Left ventricle myocardium inferior (tissue), 1 donor: Measurements from ENCODE around the gene FAM72A. TPM values are rescaled to one million over a fixed set of nuclear protein-coding genes. Genes with fewer than 3 reads are reported as not detected.
"Not testable (repeated sequence)": the region's sequence is repeated elsewhere in the genome, so short reads cannot be mapped to it uniquely, and the experiment has no call there.

Experiments used
- DNase-seq: peaks from one replicate; pipeline ENCODE4 v3.0.0-alpha.2; 2020
- H3K27ac ChIP-seq: fragments of 200-600 bp; replicated peaks from 2 replicates; pipeline ENCODE4 v1.8.0; 2021
- H3K27me3 ChIP-seq: fragments of 200-600 bp; 2 replicates; pipeline ENCODE4 v1.8.0; 2021; ENCODE audit warnings: low read depth
- H3K36me3 ChIP-seq: fragments of 200-600 bp; 2 replicates; pipeline ENCODE4 v1.8.0; 2021
- H3K4me1 ChIP-seq: fragments of 200-600 bp; 2 replicates; pipeline ENCODE4 v1.8.0; 2021
- H3K4me3 ChIP-seq: fragments of 200-600 bp; 2 replicates; pipeline ENCODE4 v1.8.0; 2021; ENCODE audit warnings: mild to moderate bottlenecking, moderate library complexity
- H3K9me3 ChIP-seq: fragments of 200-600 bp; replicated peaks from 2 replicates; pipeline ENCODE4 v1.8.0; 2021
- intact Hi-C: fragments of 100-400 bp; cut with micrococcal nuclease; formaldehyde crosslinking; loops from one replicate; pipeline ENCODE4 v1.11.0; 2022
- total RNA-seq: library from RNA; stranded (reverse); fragmentation: NEBNext Ultra II Directional; extraction: Animal tissue kit (Norgen Biotek cat#: 25700); gene quantifications from one replicate; pipeline ENCODE4 v1.2.1, GENCODE V29; 2021
- donor health status: DM: no; HTN: yes; CAD: no; lungs with severe emphysema.

FAM72A gene
- total RNA-seq, 1 donor from 2014 or later = not detected

- H3K4me1 ChIP-seq, H3K9me3 ChIP-seq, H3K27ac ChIP-seq, H3K36me3 ChIP-seq, DNase-seq, H3K4me3 ChIP-seq, H3K27me3 ChIP-seq, intact Hi-C loops: not testable (repeated sequence)
These were observed 5.8 kb downstream of the FAM72A start for GRCh38 chr1:206196748-206197424.

- H3K9me3 ChIP-seq, H3K36me3 ChIP-seq, H3K4me1 ChIP-seq, H3K27me3 ChIP-seq, H3K27ac ChIP-seq, intact Hi-C loops, H3K4me3 ChIP-seq, DNase-seq: not testable (repeated sequence)
These were observed 7.5 kb downstream of the FAM72A start for GRCh38 chr1:206195182-206195581.

- H3K27me3 ChIP-seq, H3K9me3 ChIP-seq, intact Hi-C loops, H3K27ac ChIP-seq, H3K4me1 ChIP-seq, H3K36me3 ChIP-seq, DNase-seq, H3K4me3 ChIP-seq: not testable (repeated sequence)
These were observed 15.8 kb downstream of the FAM72A start for GRCh38 chr1:206186826-206187225.

GRCh38 chr1:206185778-206186177 is 16.9 kb downstream of the FAM72A start:
- H3K9me3 ChIP-seq, H3K36me3 ChIP-seq, intact Hi-C loops, H3K4me1 ChIP-seq, H3K27ac ChIP-seq, DNase-seq, H3K27me3 ChIP-seq, H3K4me3 ChIP-seq: not testable (repeated sequence)

- H3K36me3 ChIP-seq, H3K27me3 ChIP-seq, H3K9me3 ChIP-seq, H3K4me3 ChIP-seq, H3K4me1 ChIP-seq, intact Hi-C loops, DNase-seq, H3K27ac ChIP-seq: not testable (repeated sequence)
These were observed 18.9 kb downstream of the FAM72A start for GRCh38 chr1:206183788-206184187.

GRCh38 chr1:206182368-206183317 is 20.0 kb downstream of the FAM72A start:
- H3K4me1 ChIP-seq, intact Hi-C loops, H3K9me3 ChIP-seq, H3K4me3 ChIP-seq, H3K27ac ChIP-seq, H3K36me3 ChIP-seq, DNase-seq, H3K27me3 ChIP-seq: not testable (repeated sequence)

GRCh38 chr1:206179666-206180065 is 23.0 kb downstream of the FAM72A start:
- H3K9me3 ChIP-seq, H3K4me3 ChIP-seq, H3K4me1 ChIP-seq, DNase-seq, H3K36me3 ChIP-seq, H3K27ac ChIP-seq, H3K27me3 ChIP-seq, intact Hi-C loops: not testable (repeated sequence)

GRCh38 chr1:206178061-206178989 is 24.3 kb downstream of the FAM72A start:
- H3K4me1 ChIP-seq, H3K36me3 ChIP-seq, H3K27ac ChIP-seq, H3K4me3 ChIP-seq, DNase-seq, H3K27me3 ChIP-seq, H3K9me3 ChIP-seq, intact Hi-C loops: not testable (repeated sequence)

GRCh38 chr1:206176114-206176502 is 26.5 kb downstream of the FAM72A start:
- H3K27me3 ChIP-seq, H3K9me3 ChIP-seq, DNase-seq, H3K4me3 ChIP-seq, H3K4me1 ChIP-seq, H3K36me3 ChIP-seq, H3K27ac ChIP-seq, intact Hi-C loops: not testable (repeated sequence)
